Measurements from ENCODE around the gene ST7.
"Not testable (repeated sequence)": the region's sequence is repeated elsewhere in the genome, so short reads cannot be mapped to it uniquely, and the experiment has no call there.

Gene ST7

GRCh38 chr7:116957874-116958273 lies 4.6 kb downstream of the ST7 start:
- no peak for TF ChIP-seq POLR2A (IDR thresholded peaks at IDR 0.05; ENCODE audit: low read depth, low read length)
- DNase-seq (ENCODE audit: insufficient read length, low spot score) (no peak), FAIRE-seq (no peak)

GRCh38 chr7:116961966-116962673 lies 8.8 kb downstream of the ST7 start:
- FAIRE-seq; DNase-seq (ENCODE audit: insufficient read length, low spot score): not testable (repeated sequence)

- TF ChIP-seq POLR2A (IDR thresholded peaks at IDR 0.05; ENCODE audit: low read depth, low read length): no peak
- FAIRE-seq (no peak), DNase-seq (ENCODE audit: insufficient read length, low spot score) (no peak)
Measured at GRCh38 chr7:116963234-116963633, 9.9 kb downstream of the ST7 start.

- TF ChIP-seq POLR2A (IDR thresholded peaks at IDR 0.05; ENCODE audit: low read depth, low read length): no peak
- FAIRE-seq (no peak), DNase-seq (ENCODE audit: insufficient read length, low spot score) (no peak)
Measured at GRCh38 chr7:116966601-116967000, 13.3 kb downstream of the ST7 start.

- DNase-seq (ENCODE audit: insufficient read length, low spot score) (no peak), FAIRE-seq (no peak)
- no peak for TF ChIP-seq POLR2A (IDR thresholded peaks at IDR 0.05; ENCODE audit: low read depth, low read length)
Measured at GRCh38 chr7:116967254-116967922, 14.1 kb downstream of the ST7 start.

- DNase-seq (ENCODE audit: insufficient read length, low spot score): no peak
- no peak for TF ChIP-seq POLR2A (IDR thresholded peaks at IDR 0.05; ENCODE audit: low read depth, low read length)
- FAIRE-seq: no peak
Measured at GRCh38 chr7:116967983-116968382, 14.7 kb downstream of the ST7 start.

GRCh38 chr7:116968631-116969030 lies 15.3 kb downstream of the ST7 start:
- TF ChIP-seq POLR2A (IDR thresholded peaks at IDR 0.05; ENCODE audit: low read depth, low read length): no peak
- DNase-seq (ENCODE audit: insufficient read length, low spot score) (no peak), FAIRE-seq (no peak)

GRCh38 chr7:116969371-116969902 lies 16.1 kb downstream of the ST7 start:
- no peak for FAIRE-seq
- DNase-seq (ENCODE audit: insufficient read length, low spot score): no peak
- no peak for TF ChIP-seq POLR2A (IDR thresholded peaks at IDR 0.05; ENCODE audit: low read depth, low read length)

GRCh38 chr7:116970238-116970910 lies 17.1 kb downstream of the ST7 start:
- DNase-seq (ENCODE audit: insufficient read length, low spot score): no peak
- FAIRE-seq: no peak
- TF ChIP-seq POLR2A (IDR thresholded peaks at IDR 0.05; ENCODE audit: low read depth, low read length): no peak

- DNase-seq (ENCODE audit: insufficient read length, low spot score); FAIRE-seq: not testable (repeated sequence)
Measured at GRCh38 chr7:116971153-116971552, 17.9 kb downstream of the ST7 start.

- no peak for FAIRE-seq
- TF ChIP-seq POLR2A (IDR thresholded peaks at IDR 0.05; ENCODE audit: low read depth, low read length): no peak
- DNase-seq (ENCODE audit: insufficient read length, low spot score): no peak
Measured at GRCh38 chr7:116971869-116972268, 18.6 kb downstream of the ST7 start.

GRCh38 chr7:116975024-116975423 lies 21.7 kb downstream of the ST7 start:
- DNase-seq (ENCODE audit: insufficient read length, low spot score); FAIRE-seq: not testable (repeated sequence)

- TF ChIP-seq POLR2A (IDR thresholded peaks at IDR 0.05; ENCODE audit: low read depth, low read length): no peak
- no peak for DNase-seq (ENCODE audit: insufficient read length, low spot score)
- FAIRE-seq: no peak
Measured at GRCh38 chr7:116977172-116977571, 23.9 kb downstream of the ST7 start.

GRCh38 chr7:116978006-116978405 lies 24.7 kb downstream of the ST7 start:
- no peak for FAIRE-seq
- DNase-seq (ENCODE audit: insufficient read length, low spot score): no peak
- TF ChIP-seq POLR2A (IDR thresholded peaks at IDR 0.05; ENCODE audit: low read depth, low read length): no peak

GRCh38 chr7:116979430-116979829 lies 26.1 kb downstream of the ST7 start:
- DNase-seq (ENCODE audit: insufficient read length, low spot score) (no peak), FAIRE-seq (no peak)
- no peak for TF ChIP-seq POLR2A (IDR thresholded peaks at IDR 0.05; ENCODE audit: low read depth, low read length)
